ENCODE measurements around the gene FABP3.

GRCh38 chr1:31356427-31356826, 16.4 kb downstream of the FABP3 start:
- TF ChIP-seq, protein P1, sequence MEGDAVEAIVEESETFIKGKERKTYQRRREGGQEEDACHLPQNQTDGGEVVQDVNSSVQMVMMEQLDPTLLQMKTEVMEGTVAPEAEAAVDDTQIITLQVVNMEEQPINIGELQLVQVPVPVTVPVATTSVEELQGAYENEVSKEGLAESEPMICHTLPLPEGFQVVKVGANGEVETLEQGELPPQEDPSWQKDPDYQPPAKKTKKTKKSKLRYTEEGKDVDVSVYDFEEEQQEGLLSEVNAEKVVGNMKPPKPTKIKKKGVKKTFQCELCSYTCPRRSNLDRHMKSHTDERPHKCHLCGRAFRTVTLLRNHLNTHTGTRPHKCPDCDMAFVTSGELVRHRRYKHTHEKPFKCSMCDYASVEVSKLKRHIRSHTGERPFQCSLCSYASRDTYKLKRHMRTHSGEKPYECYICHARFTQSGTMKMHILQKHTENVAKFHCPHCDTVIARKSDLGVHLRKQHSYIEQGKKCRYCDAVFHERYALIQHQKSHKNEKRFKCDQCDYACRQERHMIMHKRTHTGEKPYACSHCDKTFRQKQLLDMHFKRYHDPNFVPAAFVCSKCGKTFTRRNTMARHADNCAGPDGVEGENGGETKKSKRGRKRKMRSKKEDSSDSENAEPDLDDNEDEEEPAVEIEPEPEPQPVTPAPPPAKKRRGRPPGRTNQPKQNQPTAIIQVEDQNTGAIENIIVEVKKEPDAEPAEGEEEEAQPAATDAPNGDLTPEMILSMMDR (IDR thresholded peaks at IDR 0.05; ENCODE audit: extremely low read depth in 1 of 2, insufficient read depth in 1 of 2, low read depth in 1 of 2, low read length in 2 of 2), result no peak
- no peak for TF ChIP-seq POLR2A (IDR thresholded peaks at IDR 0.05; ENCODE audit: low read depth, low read length)
- TF ChIP-seq POLR2AphosphoS5 (IDR thresholded peaks at IDR 0.05; ENCODE audit: insufficient read depth, low read depth, low read length), result no peak
- TF ChIP-seq EZH2 (IDR thresholded peaks at IDR 0.05; ENCODE audit: borderline replicate concordance, low read depth, low read length, severe bottlenecking), result no peak
- no peak for TF ChIP-seq JUN (IDR thresholded peaks at IDR 0.05; ENCODE audit: borderline replicate concordance, insufficient read depth, insufficient read length, low read depth)
- no peak for TF ChIP-seq MAX (IDR thresholded peaks at IDR 0.05; ENCODE audit: insufficient read depth, insufficient read length)
- no peak for TF ChIP-seq MYC (IDR thresholded peaks at IDR 0.05; ENCODE audit: low read depth, low read length)
- no peak for TF ChIP-seq GATA2 (IDR thresholded peaks at IDR 0.05; ENCODE audit: insufficient read depth, insufficient read length, low read depth, low read length)
